ENCODE results near the gene P2RX5. TPM values are rescaled to one million over a fixed set of nuclear protein-coding genes. Genes with fewer than 3 reads are reported as not detected.

The P2RX5 gene
- total RNA-seq, 1 donor from 2014 or later = 1.3 TPM

DNA sequence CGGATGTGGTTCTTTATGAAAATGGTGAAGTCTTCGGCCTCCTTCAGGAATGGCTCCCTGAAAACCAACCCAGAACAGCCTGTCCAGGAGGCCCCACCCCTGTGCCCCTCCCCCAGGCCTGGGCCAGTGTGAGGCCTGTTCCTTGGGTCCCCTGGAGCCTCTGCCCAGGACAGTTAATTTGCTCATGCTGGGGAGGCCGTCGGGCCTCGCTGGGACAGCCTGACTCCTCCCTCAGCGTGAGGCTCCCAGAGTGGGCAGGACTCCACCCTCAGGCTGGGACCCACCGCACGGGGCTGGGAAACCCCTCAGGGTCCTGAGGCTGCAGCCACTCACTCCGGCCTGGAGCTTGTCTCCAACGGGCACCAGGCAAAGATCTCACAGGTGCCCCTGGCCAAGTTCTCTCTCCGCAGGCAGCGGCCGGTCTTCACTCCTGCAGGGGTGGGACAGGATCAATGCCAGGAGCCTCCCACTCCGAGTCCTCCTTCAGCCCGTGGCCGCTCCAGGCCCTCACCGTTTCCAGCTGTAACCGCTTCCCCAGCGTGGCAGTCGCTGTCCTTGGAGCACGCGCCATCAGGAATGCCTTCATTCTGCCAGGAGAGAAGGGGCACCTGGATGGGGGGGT is 5.8 kb downstream of the P2RX5 start:
- no peak for DNase-seq (ENCODE audit: extremely low spot score, unreplicated experiment)
- H3K36me3 Mint-ChIP-seq = no peaks in the 10 kb centered on the region
- H3K9me3 Mint-ChIP-seq = no peaks in the 10 kb centered on the region
- H3K4me3 Mint-ChIP-seq = no peak overlapping the region
- no peak overlapping the region for H3K27ac Mint-ChIP-seq
- TF ChIP-seq, protein P1, sequence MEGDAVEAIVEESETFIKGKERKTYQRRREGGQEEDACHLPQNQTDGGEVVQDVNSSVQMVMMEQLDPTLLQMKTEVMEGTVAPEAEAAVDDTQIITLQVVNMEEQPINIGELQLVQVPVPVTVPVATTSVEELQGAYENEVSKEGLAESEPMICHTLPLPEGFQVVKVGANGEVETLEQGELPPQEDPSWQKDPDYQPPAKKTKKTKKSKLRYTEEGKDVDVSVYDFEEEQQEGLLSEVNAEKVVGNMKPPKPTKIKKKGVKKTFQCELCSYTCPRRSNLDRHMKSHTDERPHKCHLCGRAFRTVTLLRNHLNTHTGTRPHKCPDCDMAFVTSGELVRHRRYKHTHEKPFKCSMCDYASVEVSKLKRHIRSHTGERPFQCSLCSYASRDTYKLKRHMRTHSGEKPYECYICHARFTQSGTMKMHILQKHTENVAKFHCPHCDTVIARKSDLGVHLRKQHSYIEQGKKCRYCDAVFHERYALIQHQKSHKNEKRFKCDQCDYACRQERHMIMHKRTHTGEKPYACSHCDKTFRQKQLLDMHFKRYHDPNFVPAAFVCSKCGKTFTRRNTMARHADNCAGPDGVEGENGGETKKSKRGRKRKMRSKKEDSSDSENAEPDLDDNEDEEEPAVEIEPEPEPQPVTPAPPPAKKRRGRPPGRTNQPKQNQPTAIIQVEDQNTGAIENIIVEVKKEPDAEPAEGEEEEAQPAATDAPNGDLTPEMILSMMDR (conservative IDR thresholded peaks at IDR 0.05) = no peak
- no peaks in the 10 kb centered on the region for H3K4me1 Mint-ChIP-seq (ENCODE audit: unreplicated experiment)
- H3K27me3 Mint-ChIP-seq = peaks cover 33% of the 10 kb centered on the region

DNA sequence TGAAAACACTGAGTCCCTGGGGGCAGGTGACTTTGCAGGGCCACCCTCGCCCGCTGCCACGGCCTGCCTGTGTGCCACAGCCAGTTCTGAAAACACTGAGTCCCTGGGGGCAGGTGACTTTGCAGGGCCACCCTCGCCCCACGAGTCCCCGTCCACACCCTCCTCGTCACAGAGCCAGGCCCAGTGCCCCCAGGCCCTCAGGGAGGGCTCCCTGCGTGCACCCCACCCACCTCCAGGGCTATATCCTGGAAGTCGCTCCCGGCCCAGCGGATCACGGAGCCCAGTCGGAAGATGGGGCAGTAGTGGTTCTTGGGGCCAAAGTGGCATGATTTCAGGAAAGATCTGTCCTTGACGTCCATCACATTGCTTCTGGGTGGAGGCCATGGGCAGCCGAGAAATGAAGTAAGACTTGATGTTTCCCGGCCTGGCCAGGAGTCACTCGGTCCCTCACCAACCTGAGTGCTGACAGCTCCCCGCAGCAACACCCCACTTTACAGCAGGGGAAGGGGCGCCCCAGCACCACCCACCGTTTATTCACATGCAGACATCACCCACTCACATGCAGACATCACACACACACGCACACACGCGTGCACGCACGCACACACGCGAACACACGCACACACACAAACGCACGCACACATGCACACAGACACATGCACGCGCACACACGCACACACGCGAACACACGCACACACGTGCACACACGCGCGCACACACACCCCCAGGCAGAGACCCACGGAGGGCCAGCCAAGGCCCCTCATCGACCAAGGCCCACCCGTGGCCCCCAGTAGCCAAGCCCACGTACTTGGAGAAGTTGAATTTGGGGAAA is 6.5 kb downstream of the P2RX5 start:
- TF ChIP-seq, protein P1 (conservative IDR thresholded peaks at IDR 0.05) = no peak
- H3K36me3 Mint-ChIP-seq = no peaks in the 10 kb centered on the region
- no peak for DNase-seq (ENCODE audit: extremely low spot score, unreplicated experiment)
- peaks cover 28% of the 10 kb centered on the region for H3K27me3 Mint-ChIP-seq
- H3K27ac Mint-ChIP-seq = peak overlapping the region; percentile 46
- no peaks in the 10 kb centered on the region for H3K4me1 Mint-ChIP-seq (ENCODE audit: unreplicated experiment)
- no peak overlapping the region for H3K4me3 Mint-ChIP-seq
- H3K9me3 Mint-ChIP-seq = no peaks in the 10 kb centered on the region

DNA sequence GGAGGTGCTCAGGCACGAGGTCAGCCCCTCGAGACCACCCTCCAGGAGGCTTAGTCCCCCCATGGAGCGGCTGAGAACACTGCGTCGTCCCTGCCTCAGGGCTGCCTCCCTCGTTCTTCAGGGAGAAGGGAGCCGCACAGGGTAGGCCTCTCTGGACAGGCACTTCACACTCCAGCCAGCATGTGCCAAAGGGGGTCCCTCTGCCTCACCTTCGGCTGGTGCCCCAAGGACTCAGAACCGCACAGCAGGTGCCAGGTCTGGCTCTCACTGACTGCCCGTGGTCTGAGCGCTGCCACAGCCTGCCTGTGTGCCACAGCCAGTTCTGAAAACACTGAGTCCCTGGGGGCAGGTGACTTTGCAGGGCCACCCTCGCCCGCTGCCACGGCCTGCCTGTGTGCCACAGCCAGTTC is 7.1 kb downstream of the P2RX5 start:
- TF ChIP-seq, protein P1 (conservative IDR thresholded peaks at IDR 0.05) = no peak
- no peak overlapping the region for H3K4me3 Mint-ChIP-seq
- H3K27me3 Mint-ChIP-seq = peaks cover 22% of the 10 kb centered on the region
- DNase-seq (ENCODE audit: extremely low spot score, unreplicated experiment) = no peak
- H3K27ac Mint-ChIP-seq = no peak overlapping the region
- no peaks in the 10 kb centered on the region for H3K4me1 Mint-ChIP-seq (ENCODE audit: unreplicated experiment)
- H3K36me3 Mint-ChIP-seq = no peaks in the 10 kb centered on the region
- no peaks in the 10 kb centered on the region for H3K9me3 Mint-ChIP-seq

DNA sequence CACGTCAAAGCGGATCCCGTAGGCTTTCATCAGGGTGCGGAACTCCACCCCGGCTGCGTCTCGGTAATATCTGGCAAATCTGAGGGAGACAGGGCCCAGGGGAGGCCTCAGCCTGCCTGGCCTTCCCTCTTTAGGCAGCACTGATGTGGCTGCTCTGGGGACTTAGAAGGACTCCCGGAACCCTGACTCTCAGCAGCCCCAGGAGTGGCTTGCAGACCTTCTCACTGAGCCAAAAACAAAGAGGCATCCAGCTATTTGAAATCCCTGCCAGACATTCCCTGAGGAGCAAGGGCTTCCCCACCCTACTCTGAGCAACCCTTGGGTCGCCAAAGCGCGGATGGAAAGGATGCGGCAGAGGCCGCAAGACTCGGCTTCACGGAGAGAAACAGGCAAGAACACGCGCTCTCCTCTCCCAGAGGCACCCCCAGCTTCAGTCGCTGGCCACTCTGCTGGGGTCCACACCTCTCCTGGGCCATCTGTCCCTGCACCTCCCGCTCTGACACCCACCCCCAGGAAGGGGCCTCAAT is 7.9 kb downstream of the P2RX5 start:
- Mint-ChIP-seq H3K36me3 (no peaks in the 10 kb centered on the region), H3K4me1 (ENCODE audit: unreplicated experiment) (no peaks in the 10 kb centered on the region), H3K27ac (no peak overlapping the region), H3K4me3 (no peak overlapping the region), H3K9me3 (no peaks in the 10 kb centered on the region), H3K27me3 (peaks cover 16% of the 10 kb centered on the region)
- TF ChIP-seq, protein P1 (conservative IDR thresholded peaks at IDR 0.05) = no peak
- DNase-seq (ENCODE audit: extremely low spot score, unreplicated experiment) = no peak

DNA sequence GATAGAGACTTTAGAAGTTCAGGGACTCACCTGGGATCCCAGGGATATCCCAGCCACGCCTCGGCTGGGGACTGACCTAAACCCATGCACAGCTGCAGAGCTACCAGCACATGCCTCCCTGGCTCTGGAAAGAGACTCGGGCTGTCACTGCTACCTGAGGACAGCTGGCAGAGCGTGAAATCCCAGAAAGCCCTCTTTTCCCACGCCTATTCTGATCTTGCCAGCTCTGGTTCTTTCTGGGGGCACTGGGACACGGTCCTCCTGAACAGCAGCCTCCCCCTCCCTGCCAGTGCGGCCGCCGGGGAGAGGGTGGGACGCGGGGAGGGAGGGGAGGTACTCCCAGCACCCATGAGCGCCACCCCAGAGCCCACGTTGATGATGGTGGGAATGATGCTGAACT is 10.8 kb downstream of the P2RX5 start:
- TF ChIP-seq, protein P1 (conservative IDR thresholded peaks at IDR 0.05) = no peak
- peaks cover 13% of the 10 kb centered on the region for H3K27me3 Mint-ChIP-seq
- H3K27ac Mint-ChIP-seq = no peak overlapping the region
- H3K4me3 Mint-ChIP-seq = no peak overlapping the region
- no peaks in the 10 kb centered on the region for H3K9me3 Mint-ChIP-seq
- no peak for DNase-seq (ENCODE audit: extremely low spot score, unreplicated experiment)
- no peaks in the 10 kb centered on the region for H3K36me3 Mint-ChIP-seq
- no peaks in the 10 kb centered on the region for H3K4me1 Mint-ChIP-seq (ENCODE audit: unreplicated experiment)

All from type B pancreatic cell (in vitro differentiated cells).